Stimulated activated CD8-positive, alpha-beta memory T cell treated with anti-CD3 and anti-CD28 coated beads, Interleukin-15, amount 100 ng/mL, for 1 hour (primary cell): ENCODE data around the gene KRT9.
"Not testable (repeated sequence)": the region's sequence is repeated elsewhere in the genome, so short reads cannot be mapped to it uniquely, and the experiment has no call there.

ENCODE experiments used
- DNase-seq: peaks from one replicate; pipeline ENCODE4 v3.0.0-alpha.2; 2020; ENCODE audit warnings: low read depth

KRT9 gene, protein sequence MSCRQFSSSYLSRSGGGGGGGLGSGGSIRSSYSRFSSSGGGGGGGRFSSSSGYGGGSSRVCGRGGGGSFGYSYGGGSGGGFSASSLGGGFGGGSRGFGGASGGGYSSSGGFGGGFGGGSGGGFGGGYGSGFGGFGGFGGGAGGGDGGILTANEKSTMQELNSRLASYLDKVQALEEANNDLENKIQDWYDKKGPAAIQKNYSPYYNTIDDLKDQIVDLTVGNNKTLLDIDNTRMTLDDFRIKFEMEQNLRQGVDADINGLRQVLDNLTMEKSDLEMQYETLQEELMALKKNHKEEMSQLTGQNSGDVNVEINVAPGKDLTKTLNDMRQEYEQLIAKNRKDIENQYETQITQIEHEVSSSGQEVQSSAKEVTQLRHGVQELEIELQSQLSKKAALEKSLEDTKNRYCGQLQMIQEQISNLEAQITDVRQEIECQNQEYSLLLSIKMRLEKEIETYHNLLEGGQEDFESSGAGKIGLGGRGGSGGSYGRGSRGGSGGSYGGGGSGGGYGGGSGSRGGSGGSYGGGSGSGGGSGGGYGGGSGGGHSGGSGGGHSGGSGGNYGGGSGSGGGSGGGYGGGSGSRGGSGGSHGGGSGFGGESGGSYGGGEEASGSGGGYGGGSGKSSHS

DNA sequence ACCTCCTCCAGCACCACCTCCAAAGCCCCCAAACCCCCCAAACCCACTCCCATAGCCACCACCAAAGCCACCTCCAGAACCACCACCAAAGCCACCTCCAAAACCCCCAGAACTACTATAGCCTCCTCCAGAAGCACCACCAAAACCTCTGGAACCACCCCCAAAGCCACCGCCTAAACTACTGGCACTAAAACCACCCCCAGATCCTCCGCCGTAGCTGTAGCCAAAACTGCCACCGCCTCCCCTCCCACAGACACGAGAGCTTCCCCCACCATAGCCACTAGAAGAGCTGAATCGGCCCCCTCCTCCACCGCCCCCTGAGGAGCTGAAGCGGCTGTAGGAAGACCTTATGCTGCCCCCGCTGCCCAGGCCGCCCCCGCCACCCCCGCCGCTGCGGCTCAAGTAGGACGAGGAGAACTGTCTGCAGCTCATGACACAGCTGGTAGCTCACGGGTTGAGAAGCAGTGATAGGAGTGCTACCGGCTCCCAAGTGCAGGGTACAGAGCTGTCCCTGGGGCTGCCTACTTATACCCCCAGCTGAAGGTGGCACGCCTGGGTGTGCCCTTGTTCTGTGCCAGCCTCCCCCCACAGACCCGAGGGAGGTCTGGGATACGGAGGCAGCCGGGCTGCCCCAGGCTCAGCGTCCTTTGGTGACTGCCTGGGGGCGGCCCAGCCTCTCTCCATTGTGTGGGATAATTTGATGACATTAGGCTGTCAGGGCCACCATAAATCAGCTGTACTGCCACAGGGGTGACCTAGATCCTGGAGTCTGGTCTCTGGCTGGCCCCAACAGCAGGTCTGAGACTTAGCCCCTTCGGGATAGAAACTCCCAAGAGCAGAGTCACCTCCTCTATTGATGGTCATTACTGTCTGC lies at the start of gene KRT9:
TSS of gene KRT9 (minus strand) at position 499 of the 874 bp plus-strand sequence. CDS start at position 432, 67 bp downstream.
- DNase-seq: no peak

DNA sequence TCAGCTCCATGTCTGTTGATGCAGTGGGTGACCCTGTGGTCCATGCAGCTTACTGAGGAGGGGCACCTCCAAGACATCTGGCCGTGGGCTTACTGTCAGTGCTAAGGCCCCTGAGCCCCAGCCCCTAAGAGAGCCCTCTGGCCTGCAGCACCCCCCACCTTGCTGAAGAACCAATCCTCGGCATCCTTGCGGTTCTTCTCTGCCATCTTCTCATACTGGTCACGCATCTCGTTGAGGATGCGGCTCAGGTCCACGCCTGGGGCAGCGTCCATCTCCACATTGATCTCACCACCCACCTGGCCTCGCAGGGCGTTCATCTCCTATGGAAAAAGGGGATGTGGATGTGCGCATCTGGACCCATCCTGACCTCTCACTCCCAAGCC lies 49.6 kb upstream of the KRT9 start:
- DNase-seq: not testable (repeated sequence)

DNA sequence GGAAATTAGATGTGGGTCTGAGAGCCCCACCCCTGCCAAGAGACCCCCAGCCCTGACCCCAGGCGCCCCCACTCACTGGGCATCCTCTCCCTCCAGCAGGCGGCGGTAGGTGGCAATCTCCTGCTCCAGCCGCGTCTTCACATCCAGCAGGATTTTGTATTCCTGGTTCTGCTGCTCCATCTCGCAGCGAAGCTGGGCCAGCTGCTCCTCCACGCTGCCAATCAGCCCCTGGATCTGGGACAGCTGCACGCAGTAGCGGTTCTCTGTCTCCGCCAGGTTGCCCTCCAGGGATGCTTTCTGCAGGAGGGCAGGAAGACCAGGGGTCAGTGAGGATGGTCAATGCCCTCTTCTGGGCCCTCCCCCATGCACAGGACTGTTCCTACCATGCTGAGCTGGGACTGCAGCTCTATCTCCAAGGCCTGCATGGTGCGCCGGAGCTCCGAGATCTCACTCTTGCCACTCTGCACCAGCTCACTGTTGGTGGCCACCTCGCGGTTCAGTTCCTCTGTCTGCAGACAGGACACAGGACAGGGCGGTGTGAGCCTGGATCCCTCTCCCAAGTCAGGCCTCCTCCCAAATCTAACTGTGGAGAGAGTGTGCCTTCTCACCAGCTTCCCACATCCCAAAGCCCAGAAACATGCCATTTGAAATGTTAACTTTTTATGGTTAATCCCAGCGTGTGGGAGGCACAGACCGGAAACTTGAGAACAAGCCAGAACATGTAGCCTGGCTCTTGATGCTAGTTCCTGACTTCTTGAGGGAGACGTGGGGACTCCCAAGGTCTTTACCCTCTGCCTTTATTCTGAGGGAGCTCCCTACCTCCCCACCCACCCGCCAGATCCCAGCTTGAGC lies 49.0 kb upstream of the KRT9 start:
- no peak for DNase-seq

DNA sequence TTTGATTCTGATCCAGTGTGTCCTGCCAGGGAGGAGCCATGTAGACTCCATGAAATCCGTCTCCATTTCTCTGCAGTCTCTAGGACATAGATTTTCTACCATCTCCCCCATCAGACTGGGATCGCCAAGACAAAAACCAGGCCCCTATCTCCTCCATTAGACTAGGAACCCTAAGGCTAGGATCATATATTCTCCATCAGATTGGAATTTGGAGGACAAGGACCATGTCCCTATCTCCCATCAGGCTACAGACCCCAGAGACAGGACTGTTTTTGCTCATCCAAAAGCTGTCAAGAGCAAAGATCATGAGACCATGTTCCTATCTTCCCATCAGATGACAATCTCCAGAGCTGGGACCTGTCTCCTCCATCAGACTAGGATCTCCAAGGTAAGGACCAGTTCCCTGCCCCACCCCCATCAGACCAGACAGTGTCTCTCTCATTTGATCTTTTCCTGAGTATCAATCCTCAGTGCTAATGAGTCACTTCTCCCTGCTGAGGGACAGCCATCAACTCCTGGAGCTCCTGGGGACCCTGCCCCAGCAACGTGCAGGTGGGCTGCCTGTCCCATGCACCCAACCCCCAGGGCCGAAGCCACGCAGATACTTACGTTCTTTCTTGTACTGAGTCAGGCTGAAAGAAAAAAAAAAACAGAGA lies 48.2 kb upstream of the KRT9 start:
- DNase-seq: not testable (repeated sequence)

DNA sequence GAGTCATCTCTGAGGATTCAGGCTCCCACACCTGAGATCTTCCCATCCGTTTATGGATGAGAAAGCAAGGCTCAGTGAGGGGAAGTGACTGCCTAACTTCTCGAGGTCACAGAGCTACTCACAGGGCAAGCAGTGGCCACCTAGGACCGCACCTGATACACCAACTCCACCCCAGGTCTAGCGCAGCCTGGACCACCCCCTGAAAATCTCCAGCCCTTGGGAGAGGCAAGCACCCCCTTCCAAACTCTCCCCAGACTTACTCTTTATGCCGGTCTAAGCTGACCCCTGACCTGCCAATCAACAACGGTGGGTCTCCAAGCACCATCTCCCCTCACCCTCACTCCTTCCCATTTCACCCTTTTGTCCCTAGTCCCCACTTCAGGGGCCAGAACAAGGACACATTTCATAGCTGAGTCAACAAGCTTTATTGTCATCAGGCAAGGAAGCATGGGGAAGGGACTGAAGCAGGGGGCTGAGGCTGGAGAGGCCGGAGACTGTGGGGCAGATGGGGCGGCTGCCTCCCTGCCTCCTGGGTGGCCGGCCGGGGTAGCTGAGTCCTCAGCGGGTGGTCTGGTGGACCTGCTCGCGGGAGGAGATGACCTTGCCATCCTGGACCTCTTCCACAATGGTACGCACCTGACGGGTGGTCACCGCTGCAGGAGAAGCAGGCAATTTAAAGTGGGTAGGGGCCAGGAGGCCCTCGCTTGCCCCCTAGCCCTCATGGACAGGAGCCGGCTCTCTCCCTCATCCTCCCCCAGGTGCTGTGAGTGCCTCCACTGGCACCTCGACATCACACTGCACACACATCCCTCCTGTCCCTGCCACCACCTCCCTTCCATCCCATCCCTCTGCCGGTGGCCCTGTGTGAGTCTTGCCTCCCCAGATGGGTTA lies 47.4 kb upstream of the KRT9 start:
- DNase-seq: no peak

DNA sequence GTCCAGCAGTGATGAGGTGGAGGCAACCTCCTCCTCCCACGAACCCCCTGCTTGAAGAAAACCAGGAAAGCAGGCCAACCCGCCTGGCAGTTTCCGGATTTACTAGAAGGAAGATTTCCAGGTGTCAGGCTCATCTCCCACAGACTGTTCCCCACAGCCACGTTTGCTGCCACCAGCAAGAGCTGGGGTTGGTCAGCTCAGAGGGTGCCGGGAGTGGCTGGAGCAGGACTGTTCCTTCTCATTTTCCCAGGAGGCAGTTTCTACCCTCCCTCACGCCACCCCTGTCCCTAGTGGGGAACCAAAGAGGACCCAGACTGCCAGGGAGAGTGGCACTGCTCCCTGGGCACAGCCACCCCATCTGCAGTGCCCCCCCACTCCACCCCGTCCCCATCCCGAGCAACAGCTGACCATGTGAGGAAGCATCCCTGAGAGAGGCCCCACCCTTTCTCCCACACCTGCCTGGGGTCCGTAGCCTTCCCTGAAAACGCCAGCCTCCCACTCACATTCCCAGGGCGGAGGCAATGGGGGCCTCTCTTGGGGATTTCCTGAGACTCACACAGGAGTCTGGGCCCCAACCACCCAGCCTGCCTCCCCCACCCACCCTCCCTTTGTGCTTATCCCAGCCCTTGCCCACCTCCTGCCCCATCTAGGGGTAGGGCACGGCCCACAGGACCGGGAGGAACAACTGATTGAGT lies 46.6 kb upstream of the KRT9 start:
- DNase-seq: no peak

DNA sequence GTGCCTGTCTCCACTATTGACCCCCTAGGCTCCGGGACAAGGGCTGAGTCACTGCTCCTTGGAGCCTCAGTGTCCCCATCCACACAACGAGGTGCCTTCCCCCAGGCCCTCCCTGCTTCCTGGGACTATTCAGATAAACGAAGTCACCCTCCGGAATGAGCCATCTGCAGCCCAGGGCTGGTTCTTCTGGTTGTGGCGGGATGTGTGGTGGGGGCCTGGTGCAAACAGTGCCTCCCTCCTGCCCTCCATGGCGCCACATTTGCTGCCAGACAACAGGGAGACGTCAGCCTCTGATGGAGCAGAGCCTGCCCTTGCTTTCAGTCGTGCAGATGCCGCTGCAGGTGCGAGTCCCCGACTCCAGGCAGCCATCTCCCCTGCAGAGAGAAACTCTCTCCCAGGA lies 45.8 kb upstream of the KRT9 start:
- no peak for DNase-seq

DNA sequence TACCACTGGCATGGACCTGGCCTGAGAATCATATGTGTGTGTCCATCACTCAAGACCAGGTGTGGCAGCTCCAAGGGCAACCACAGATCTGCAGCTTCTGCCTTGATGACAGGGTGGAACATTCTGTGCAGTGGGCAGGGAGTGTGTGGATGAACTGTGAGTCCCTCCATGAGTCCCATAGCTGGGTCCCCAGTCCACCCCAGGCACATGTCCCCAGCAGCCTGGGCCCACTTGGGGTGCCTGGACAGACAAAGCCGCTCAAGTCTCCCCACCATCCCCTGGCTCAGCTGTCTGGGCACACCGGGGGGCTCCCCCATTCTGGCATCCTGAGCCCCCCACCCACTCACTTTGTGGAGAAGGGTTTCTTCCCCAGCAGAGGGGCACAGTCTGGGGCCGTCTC lies 45.3 kb upstream of the KRT9 start:
- no peak for DNase-seq

DNA sequence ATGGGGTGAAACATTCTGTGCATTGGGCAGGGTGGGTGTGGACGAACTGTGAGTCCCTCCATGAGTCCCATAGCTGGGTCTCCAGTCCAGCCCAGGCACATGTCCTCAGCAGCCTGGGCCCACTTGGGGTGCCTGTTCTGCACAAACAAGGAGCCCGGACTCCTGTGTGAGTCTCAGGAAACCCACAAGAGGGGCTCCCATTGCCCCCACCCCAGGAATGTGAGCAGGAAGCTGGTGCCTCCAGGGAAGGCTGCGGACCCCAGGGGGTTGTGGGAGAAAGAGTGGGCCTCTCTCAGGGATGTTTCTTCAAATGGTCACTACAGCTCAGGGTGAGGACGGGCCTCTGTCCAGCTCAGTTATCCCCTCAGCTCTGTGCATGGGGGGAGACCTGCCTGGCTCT lies 44.6 kb upstream of the KRT9 start:
- DNase-seq: not testable (repeated sequence)

DNA sequence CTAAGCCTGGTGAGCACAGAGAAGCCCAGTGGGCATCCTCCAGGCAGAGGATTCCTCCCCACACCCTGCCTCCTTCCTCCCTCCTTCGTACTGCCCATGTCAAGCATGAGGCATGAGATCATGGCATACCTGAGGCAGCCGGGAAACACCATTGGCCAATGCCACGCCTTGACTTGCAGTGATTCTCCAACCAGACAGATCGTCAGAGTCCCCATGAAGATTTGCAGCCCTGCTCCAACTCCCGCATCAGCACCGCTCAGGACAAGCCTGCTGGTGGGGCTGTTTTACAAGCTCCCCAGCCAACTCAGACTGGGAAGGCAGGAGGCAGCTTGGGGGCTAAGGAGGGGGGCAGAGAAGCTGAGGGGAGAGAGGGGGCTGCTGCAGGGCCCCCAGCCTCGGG lies 43.6 kb upstream of the KRT9 start:
- no peak for DNase-seq

DNA sequence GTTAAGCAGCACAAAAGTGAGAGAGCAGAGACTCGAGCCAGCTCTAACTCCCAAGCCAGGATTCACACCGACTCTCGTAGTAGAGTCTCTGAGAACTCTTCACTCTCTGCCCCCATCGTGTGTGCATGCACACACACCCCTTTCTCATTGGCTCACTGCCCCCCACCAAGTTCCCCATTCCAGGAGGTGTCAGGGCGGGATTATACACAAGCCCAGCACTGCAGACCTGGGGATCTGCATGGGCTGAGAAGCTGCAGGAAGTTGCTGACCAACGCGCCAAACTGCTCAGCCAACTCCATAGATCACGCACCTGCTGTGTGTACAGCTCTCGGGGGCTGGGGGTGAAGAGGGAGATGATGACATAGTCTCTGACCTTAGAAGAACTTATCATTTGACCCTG lies 42.9 kb upstream of the KRT9 start:
- not testable (repeated sequence) for DNase-seq

DNA sequence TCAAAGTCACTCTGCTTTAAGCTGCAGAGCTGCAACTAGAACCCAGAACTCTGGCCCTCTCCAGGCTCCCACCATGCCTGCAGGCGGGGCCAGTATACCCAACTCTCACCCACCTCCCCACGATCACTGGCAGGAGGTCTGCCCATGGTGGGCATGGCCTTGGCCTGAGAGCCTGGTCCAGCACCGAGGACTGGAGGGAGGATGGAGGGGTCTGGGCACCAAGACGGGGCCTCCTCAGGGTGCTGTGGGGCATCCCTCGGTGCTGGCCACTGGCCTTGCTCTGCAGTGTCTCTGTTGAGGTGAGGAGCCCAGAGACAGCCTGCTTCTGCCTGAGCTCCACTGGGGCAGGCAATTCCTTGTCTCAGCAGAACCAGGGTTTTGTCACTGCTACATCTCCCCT lies 42.2 kb upstream of the KRT9 start:
- no peak for DNase-seq

DNA sequence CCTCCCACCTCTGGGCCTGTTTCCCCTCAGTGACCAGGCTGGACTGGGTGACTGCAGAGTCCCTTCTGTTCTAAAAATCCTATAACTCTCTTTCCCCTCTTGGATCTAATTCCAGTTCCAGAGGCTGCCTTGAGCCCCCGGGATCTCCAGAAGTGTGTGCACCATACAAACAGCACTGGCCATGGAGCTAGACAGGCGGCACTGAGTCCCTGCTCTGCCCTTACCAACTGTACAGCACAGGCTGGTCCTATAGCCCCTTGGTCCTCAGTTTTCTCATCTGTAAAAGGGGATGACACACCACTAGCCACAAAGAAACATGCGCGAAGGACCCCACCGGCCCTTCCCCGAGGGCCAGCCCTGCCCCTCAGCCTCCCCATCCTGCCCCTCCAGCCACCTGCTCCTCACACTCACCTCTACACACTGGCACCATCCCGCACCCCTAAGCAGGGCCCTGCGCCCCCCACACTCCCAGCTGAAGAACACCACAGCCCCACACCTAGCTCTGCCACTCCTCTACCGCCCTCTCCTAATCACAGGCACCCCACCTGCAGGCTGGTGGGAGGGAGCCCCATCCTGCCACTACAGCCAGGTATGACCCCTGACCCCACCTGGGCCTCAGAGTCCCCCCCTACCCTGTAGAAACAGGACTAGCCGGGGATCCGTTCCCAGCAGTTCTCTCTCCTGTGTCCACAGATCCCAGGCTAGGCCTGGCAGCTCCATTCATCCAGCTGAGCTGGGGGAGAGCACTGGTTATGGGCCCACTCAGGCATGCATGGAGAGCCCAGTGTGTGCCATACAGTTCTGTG lies 41.6 kb upstream of the KRT9 start:
- no peak for DNase-seq

DNA sequence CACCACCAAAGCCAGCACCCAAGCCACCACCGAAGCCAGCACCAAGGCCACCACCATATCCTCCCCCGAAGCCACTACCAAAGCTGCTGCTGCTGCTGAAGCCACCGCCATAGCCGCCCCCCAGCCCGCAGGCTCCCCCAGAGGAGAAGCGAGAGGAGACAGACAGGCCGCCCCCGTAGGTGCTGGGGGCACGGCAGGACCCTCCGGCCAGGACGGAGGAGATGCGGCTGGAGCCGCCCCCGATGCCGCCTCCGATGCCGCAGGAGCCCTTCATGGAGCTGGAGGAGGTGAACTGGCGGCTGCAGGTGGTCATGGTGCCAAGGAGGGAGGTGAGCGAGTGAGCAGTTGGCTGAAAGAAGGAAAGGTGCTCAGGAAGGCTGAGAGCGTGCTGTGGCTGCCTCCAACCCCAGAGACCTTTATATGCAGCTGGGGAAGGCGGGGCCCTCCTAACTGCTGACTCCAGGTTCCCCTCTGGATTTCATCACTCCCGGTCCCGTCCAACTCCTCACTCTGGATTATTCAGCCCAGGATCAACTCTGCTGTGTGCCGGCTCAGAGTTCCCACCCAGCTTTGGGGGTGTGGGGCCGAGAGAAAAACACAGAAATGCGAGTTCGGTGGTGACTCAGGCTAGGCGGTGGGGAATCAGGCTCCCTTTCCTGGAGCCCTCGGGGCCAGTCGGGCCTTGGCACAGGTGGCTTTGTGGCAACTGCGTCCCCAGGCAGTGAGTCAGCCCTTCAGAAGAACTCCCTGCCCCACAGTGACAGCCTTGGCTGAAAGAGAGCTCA lies 40.7 kb upstream of the KRT9 start, which contains the start of gene KRT16:
TSS of gene KRT16 (minus strand) at position 392 of the 785 bp plus-strand sequence. CDS start at position 313, 79 bp downstream.
- not testable (repeated sequence) for DNase-seq

DNA sequence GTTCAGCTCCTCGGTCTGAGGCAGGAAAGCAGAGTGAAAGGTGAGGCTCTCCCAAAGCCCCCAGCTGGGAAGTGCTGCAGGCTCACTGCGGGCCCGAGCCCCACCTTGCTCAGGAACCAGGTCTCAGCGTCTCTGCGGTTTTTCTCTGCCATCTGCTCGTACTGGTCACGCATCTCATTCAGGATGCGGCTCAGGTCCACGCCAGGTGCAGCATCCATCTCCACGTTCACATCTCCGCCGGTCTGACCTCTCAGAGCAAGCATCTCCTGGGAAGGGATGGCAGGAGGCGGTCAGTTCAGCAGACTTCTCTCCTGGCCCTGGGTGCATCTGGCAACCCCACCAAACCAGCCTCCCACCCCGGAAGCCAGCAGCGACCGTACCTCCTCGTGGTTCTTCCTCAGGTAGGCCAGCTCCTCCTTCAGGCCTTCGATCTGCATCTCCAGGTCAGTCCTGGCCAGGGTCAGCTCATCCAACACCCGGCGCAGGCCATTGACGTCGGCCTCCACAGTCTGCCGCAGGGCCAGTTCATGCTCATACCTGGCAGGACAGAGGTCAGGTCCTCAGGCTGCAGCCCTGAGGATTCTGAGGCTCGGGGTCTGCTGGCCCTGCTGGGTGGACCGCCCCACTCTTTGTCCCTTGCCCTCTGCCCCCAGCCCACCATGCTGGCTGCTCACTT lies 39.2 kb upstream of the KRT9 start:
- DNase-seq: no peak

DNA sequence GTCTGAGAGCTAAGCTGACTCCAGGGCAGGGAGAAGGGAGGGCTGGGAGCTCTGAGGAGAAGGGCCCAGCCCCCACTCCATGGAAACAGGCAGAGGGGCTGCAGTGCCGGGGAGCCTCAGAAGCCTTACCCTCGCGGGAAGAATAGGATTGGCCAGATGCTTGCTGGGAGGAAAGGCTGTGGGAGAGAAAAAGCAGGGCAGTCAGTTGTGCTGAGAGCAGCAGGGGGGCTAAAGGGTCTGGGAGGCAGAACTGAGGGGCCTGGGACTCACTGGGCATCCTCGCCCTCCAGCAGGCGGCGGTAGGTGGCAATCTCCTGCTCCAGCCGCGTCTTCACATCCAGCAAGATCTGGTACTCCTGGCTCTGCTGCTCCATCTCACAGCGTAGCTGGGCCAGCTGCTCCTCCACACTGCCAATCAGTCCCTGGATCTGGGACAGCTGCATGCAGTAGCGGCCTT lies 38.2 kb upstream of the KRT9 start:
- not testable (repeated sequence) for DNase-seq

DNA sequence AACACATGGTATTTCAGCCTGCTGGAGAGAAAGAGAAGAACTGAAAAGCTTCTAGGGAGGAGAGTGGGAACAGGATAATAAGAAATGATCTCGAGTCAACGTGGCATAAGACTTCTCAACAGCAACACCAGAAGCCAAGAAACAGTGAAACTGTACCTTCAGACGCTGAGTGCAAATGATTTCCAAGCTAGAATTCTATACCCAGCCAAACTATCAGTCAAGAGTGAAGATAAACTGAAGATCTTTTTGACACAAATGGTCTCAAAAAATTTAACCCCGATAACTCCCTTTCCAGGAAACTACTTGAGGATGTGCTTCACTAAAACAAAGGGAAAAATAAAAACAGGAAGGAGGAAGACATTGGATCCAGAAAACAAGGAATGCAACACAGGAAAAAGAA lies 35.1 kb upstream of the KRT9 start:
- not testable (repeated sequence) for DNase-seq
